Chondrocyte (in vitro differentiated cells): Measurements from ENCODE around the gene ZNF518A. TPM values are rescaled to one million over a fixed set of nuclear protein-coding genes. Genes with fewer than 3 reads are reported as not detected.

Experiments
- DNase-seq: peaks from one replicate; pipeline ENCODE4 v3.0.0; 2021; ENCODE audit warnings: mixed read lengths, low spot score
- H3K27ac Mint-ChIP-seq: one replicate; pipeline ENCODE4 v1.8.0; 2021; ENCODE audit warnings: mild to moderate bottlenecking, moderate library complexity, mixed read lengths; ENCODE audit not compliant: unreplicated experiment
- H3K27me3 Mint-ChIP-seq: 2 replicates; pipeline ENCODE4 v1.8.0; 2021; ENCODE audit warnings: low read depth, mixed read lengths
- H3K36me3 Mint-ChIP-seq: 2 replicates; pipeline ENCODE4 v1.8.0; 2021; ENCODE audit warnings: low read depth, mixed read lengths
- H3K4me1 Mint-ChIP-seq: 2 replicates; pipeline ENCODE4 v1.8.0; 2021; ENCODE audit warnings: low read depth, mild to moderate bottlenecking, mixed read lengths
- H3K4me3 Mint-ChIP-seq: one replicate; pipeline ENCODE4 v1.8.0; 2021; ENCODE audit warnings: mild to moderate bottlenecking, moderate library complexity, mixed read lengths; ENCODE audit not compliant: unreplicated experiment
- H3K9me3 Mint-ChIP-seq: 2 replicates; pipeline ENCODE4 v1.8.0; 2021; ENCODE audit warnings: low read depth, mixed read lengths
- total RNA-seq: library from RNA; stranded (reverse); gene quantifications from 3 replicates; pipeline ENCODE4 v1.2.1, GENCODE V29; 2021
- TF ChIP-seq, protein P1 (sequence below): fragments of 200-600 bp; sonication (generic); IDR thresholded peaks from 2 replicates; pipeline ENCODE4 v1.5.0; 2021; ENCODE audit warnings: antibody characterized with exemption, mild to moderate bottlenecking, moderate library complexity

ZNF518A gene
- total RNA-seq, 1 donor from 2014 or later: 10.9 TPM

DNA sequence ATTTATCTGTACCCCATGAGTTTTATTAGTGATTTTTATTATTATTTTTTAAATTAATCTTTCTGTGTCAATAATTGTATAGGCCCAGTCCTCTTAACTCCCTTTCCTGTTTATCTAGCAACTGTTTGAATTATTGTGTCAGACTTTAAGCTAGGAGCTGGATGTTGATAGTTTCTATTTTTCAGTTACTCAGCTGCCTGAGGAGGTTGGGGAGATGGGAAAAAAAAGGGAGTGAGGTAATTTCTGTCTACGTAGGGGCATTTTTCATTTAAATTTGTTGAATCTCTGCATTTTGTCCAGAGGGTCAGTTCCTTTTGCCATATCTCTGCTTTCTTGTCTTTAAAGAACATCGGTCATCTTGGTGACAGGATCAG is 5.0 kb upstream of the ZNF518A start:
- DNase-seq: no peak
- H3K4me1 Mint-ChIP-seq: peaks cover 19% of the 10 kb centered on the region
- no peak overlapping the region for H3K4me3 Mint-ChIP-seq
- TF ChIP-seq, protein P1, sequence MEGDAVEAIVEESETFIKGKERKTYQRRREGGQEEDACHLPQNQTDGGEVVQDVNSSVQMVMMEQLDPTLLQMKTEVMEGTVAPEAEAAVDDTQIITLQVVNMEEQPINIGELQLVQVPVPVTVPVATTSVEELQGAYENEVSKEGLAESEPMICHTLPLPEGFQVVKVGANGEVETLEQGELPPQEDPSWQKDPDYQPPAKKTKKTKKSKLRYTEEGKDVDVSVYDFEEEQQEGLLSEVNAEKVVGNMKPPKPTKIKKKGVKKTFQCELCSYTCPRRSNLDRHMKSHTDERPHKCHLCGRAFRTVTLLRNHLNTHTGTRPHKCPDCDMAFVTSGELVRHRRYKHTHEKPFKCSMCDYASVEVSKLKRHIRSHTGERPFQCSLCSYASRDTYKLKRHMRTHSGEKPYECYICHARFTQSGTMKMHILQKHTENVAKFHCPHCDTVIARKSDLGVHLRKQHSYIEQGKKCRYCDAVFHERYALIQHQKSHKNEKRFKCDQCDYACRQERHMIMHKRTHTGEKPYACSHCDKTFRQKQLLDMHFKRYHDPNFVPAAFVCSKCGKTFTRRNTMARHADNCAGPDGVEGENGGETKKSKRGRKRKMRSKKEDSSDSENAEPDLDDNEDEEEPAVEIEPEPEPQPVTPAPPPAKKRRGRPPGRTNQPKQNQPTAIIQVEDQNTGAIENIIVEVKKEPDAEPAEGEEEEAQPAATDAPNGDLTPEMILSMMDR: no peak
- H3K9me3 Mint-ChIP-seq: peaks cover 3% of the 10 kb centered on the region
- H3K27me3 Mint-ChIP-seq: peaks cover 13% of the 10 kb centered on the region
- peak overlapping the region; percentile 0 for H3K27ac Mint-ChIP-seq
- H3K36me3 Mint-ChIP-seq: peaks cover 1% of the 10 kb centered on the region

DNA sequence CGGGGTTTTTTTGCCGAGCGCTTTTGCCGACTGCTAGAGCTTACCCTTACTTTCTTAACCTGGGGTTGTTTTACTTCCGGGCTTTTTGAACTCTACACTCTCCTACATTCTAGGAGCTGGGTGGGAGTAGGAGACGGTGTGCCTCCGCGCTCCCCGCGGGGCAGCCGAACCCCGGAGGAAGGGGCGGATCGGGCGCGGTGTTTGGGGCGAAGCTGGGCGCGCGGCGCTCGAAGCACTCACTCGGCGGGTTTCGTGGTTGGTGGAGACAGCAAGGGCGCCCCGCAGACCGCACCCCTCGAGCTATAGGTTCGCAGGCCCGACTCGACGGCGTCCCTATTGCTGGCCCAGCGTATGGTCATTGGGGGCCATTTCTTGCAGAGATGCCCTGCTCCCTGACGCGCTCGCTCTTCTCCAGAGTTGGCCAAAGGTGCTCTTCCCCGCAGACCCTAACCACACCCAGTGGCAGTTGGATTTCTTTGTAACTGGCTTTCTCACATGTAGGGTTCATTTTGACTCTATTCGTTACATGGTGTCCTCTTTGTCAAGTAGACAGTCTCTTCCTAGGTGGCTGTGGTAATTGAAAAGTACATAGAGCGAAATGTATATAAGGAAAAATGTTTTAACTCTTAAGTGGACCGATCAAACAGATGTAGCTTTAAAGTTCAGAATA is 364 bp downstream of the ZNF518A start:
- TF ChIP-seq, protein P1: peak; percentile 32
- peak; percentile 91 for DNase-seq
- Mint-ChIP-seq H3K27ac (peak overlapping the region; percentile 99), H3K4me1 (peaks cover 26% of the 10 kb centered on the region), H3K27me3 (peaks cover 2% of the 10 kb centered on the region), H3K9me3 (peaks cover 3% of the 10 kb centered on the region), H3K36me3 (peaks cover 16% of the 10 kb centered on the region), H3K4me3 (peak overlapping the region; percentile 92)

DNA sequence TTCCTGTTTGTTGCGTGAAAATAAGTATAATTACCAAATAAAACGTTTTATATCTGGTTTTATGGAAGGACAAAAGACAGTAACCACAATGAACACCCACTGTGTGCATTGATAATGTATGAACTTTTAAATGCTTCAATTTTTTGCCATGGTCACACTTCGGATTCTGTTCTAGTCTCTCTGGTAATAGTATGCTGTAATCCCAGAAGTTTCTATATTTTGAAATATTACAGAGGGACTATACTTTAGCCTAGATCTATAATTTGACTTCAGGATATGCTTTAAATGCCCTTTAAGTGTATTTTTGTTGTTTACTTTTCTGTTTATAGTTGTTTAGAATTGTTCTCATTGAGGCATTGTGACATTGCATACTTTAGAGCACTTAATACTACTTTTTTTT is 1.5 kb downstream of the ZNF518A start:
- peaks cover 2% of the 10 kb centered on the region for H3K27me3 Mint-ChIP-seq
- DNase-seq: no peak
- peak overlapping the region; percentile 92 for H3K4me3 Mint-ChIP-seq

DNA sequence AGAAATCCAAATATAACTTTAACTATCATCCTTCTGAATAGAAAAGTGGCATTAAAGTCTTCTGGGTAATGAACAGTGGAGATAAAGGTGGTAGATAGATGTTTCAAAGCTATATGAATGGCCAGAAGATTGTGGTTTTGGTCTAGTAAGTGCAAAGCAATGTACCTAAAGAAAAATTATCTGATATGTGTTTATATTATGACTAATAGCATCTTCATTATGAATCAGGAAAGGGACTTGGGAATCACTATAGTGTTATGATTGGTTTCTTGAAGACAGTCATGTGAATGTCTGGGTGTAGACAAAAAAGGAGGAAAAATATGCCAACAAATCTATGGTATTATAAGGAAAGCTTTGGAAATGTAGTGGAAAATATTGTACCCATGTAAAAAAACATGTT is 3.0 kb downstream of the ZNF518A start:
- H3K36me3 Mint-ChIP-seq: peaks cover 26% of the 10 kb centered on the region
- H3K4me3 Mint-ChIP-seq: no peak overlapping the region
- peaks cover under 1% of the 10 kb centered on the region for H3K27me3 Mint-ChIP-seq
- TF ChIP-seq, protein P1: no peak
- H3K27ac Mint-ChIP-seq: no peak overlapping the region
- peaks cover 26% of the 10 kb centered on the region for H3K4me1 Mint-ChIP-seq
- peaks cover 3% of the 10 kb centered on the region for H3K9me3 Mint-ChIP-seq
- DNase-seq: no peak

More for the DNA sequence above, 1.5 kb downstream of the ZNF518A start:
- Mint-ChIP-seq H3K27ac (no peak overlapping the region), H3K4me1 (peaks cover 26% of the 10 kb centered on the region), H3K9me3 (peaks cover 3% of the 10 kb centered on the region), H3K36me3 (peaks cover 19% of the 10 kb centered on the region)
- TF ChIP-seq, protein P1: no peak

DNA sequence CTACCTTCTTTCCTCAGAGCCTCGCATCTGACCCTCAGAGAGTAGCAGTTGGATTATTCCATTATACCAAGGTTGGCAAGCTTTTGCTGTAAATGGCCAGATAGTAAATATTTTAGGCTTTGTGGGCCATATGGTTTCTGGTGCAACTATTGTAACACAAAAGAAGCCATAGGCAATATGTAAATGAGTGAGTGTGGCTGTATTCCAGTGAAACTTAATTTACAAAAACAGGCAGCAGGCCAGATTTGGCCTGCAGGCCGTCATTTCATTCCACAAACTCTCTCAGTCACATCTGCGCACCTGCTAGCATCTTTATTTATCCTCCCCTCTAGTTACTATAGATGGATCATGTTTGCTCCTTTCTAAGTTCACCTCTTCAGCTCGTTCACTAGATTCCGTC is 6.7 kb downstream of the ZNF518A start:
- no peak overlapping the region for H3K4me3 Mint-ChIP-seq
- H3K36me3 Mint-ChIP-seq: peaks cover 32% of the 10 kb centered on the region
- TF ChIP-seq, protein P1: no peak
- H3K9me3 Mint-ChIP-seq: no peaks in the 10 kb centered on the region
- no peak overlapping the region for H3K27ac Mint-ChIP-seq
- H3K27me3 Mint-ChIP-seq: no peaks in the 10 kb centered on the region
- peaks cover 11% of the 10 kb centered on the region for H3K4me1 Mint-ChIP-seq
- DNase-seq: no peak
